K562 (cell line): ENCODE measurements around the gene GMEB1. TPM values are rescaled to one million over a fixed set of nuclear protein-coding genes. Genes with fewer than 3 reads are reported as not detected.

ENCODE experiments used
- ATAC-seq: fragments of 200-7000 bp; cut with Tn5 transposase; 3 replicates; pipeline ENCODE4 v1.9.1; 2020; ENCODE audit warnings: moderate library complexity
- Bru-seq: library from RNA; stranded (reverse); fragments of 400-500 nt; gene quantifications from one replicate; lab custom pipeline; 2021; lab: Mats Ljungman, UMichigan
- BruChase-seq, 2 experiments: library from RNA; stranded (reverse); fragments of 400-500 nt; gene quantifications; one replicate each; lab custom pipeline; 2021; lab: Mats Ljungman, UMichigan
- BruUV-seq: library from RNA; stranded (reverse); fragments of 400-500 nt; replicated peaks from 2 replicates; lab custom pipeline; 2021; lab: Mats Ljungman, UMichigan
- CTCF ChIA-PET: fragments of 300-600 bp; formaldehyde crosslinking; extraction: SDS; loops from one replicate; lab custom pipeline; 2021; ENCODE audit warnings: low intra/inter-chr PET ratio; lab: Yijun Ruan, JAX
- POLR2A ChIA-PET: fragments of 300-600, 350-650 bp; sonication (Branson Sonifier 250); formaldehyde crosslinking; extraction: SDS; loops from one replicate; lab custom pipeline; 2021; ENCODE audit warnings: antibody characterized with exemption, inconsistent platforms; lab: Yijun Ruan, JAX
- DNase-seq, 4 experiments: peaks; one replicate each; pipeline versions ENCODE4 v3.0.0 to v3.0.0-alpha.2; 2011 to 2018; ENCODE audit warnings: low spot score in 3 of 4, mixed read lengths in 3 of 4; ENCODE audit errors: extremely low read depth in 1 of 4
- FAIRE-seq: peaks from 2 replicates; lab custom pipeline; 2011; peaks lifted over from hg19 to GRCh38; lab: Jason Lieb, UNC
- H2AFZ ChIP-seq: 2 replicates; pipeline ENCODE4 v1.6.0; 2011; ENCODE audit warnings: low read depth, low read length, control low read depth, inconsistent platforms
- H3K27ac ChIP-seq: fragments of 200-600 bp; 3 replicates; pipeline ENCODE4 v1.8.0; 2011; ENCODE audit warnings: low read depth, mild to moderate bottlenecking, control low read depth, inconsistent platforms, low read length, moderate library complexity, mixed read lengths; ENCODE audit errors: extremely low read depth
- H3K27me3 ChIP-seq, 2 experiments: fragments of 300-600 bp in 1 of 2; 2 replicates in 1 of 2; 3 replicates in 1 of 2; pipeline versions ENCODE4 v1.6.0 to v1.8.0; 2011; ENCODE audit warnings: inconsistent platforms in 2 of 2, low read length in 2 of 2, mild to moderate bottlenecking in 1 of 2, mixed read lengths in 1 of 2, moderate library complexity in 1 of 2; ENCODE audit not compliant: control insufficient read depth in 2 of 2, insufficient read depth in 2 of 2
- H3K36me3 ChIP-seq: fragments of 300-600 bp; 3 replicates; pipeline ENCODE4 v1.8.0; 2011; ENCODE audit warnings: mild to moderate bottlenecking, low read length, inconsistent platforms; ENCODE audit not compliant: control insufficient read depth, insufficient read depth
- H3K4me1 ChIP-seq, 2 experiments: fragments of 200-600 bp in 1 of 2; replicated peaks in 1 of 2; 2 replicates in 1 of 2; 3 replicates in 1 of 2; pipeline versions ENCODE4 v1.5.1 to v1.8.0; 2011; ENCODE audit warnings: inconsistent platforms in 2 of 2, low read length in 2 of 2, mild to moderate bottlenecking in 1 of 2, mixed read lengths in 1 of 2, moderate library complexity in 1 of 2; ENCODE audit not compliant: control insufficient read depth in 2 of 2, insufficient read depth in 2 of 2
- H3K4me2 ChIP-seq: 2 replicates; pipeline ENCODE4 v1.6.1; 2011; ENCODE audit warnings: low read length, control low read depth, inconsistent platforms, mixed read lengths; ENCODE audit not compliant: insufficient read depth
- H3K4me3 ChIP-seq: fragments of 200-600 bp; sonication (generic), shearing (Covaris generic); 2 replicates; pipeline ENCODE4 v1.5.1; 2016; ENCODE audit warnings: control low read depth, inconsistent platforms
- H3K79me2 ChIP-seq: fragments of 200-600 bp; 3 replicates; pipeline ENCODE4 v1.8.0; 2011; ENCODE audit warnings: low read length, inconsistent platforms; ENCODE audit not compliant: control insufficient read depth, insufficient read depth
- H3K9ac ChIP-seq, 2 experiments: 2 replicates each; pipeline versions ENCODE4 v1.6.0 to v1.6.1; 2011; ENCODE audit warnings: low read depth in 2 of 2, low read length in 2 of 2, control low read depth in 1 of 2, inconsistent platforms in 1 of 2, mild to moderate bottlenecking in 1 of 2, mixed read lengths in 1 of 2; ENCODE audit not compliant: insufficient read depth in 1 of 2
- H3K9me1 ChIP-seq: one replicate; pipeline ENCODE4 v1.6.0; 2011; ENCODE audit warnings: inconsistent platforms, mild to moderate bottlenecking, low read length, moderate library complexity; ENCODE audit not compliant: control insufficient read depth, insufficient read depth
- H3K9me3 ChIP-seq: replicated peaks from 2 replicates; pipeline ENCODE4 v1.5.1; 2011; ENCODE audit warnings: low read depth, low read length, inconsistent platforms; ENCODE audit not compliant: control insufficient read depth, insufficient read depth
- H4K20me1 ChIP-seq: replicated peaks from 2 replicates; pipeline ENCODE4 v1.6.1; 2011; ENCODE audit warnings: low read length, inconsistent platforms, mixed read lengths; ENCODE audit not compliant: control insufficient read depth, insufficient read depth
- BCL6 ChIP-seq: fragments of 250-450 bp; sonication (Bioruptor Pico); IDR thresholded peaks from 2 replicates; pipeline ENCODE4 v1.4.0; 2020
- C11orf30 ChIP-seq: fragments of 450-650 bp; IDR thresholded peaks from 2 replicates; pipeline ENCODE4 v1.6.1; 2016; ENCODE audit warnings: low read depth, mild to moderate bottlenecking
- DPF2 ChIP-seq: fragments of 450-650 bp; IDR thresholded peaks from 2 replicates; pipeline ENCODE4 v1.6.1; 2016
- ERF ChIP-seq: fragments of 450-650 bp; formaldehyde crosslinking; IDR thresholded peaks from 2 replicates; pipeline ENCODE4 v1.4.0; 2020; ENCODE audit warnings: mild to moderate bottlenecking, mixed read lengths
- FOXA3 ChIP-seq, 2 experiments: fragments of 450-650 bp in 1 of 2; sonication (generic) in 1 of 2; formaldehyde crosslinking; IDR thresholded peaks in 1 of 2; conservative IDR thresholded peaks in 1 of 2; 2 replicates each; pipeline versions ENCODE4 v1.4.0 to v1.8.0; 2020 to 2022; ENCODE audit warnings: mild to moderate bottlenecking in 2 of 2, missing genetic modification reagents in 1 of 2
- GTF2E2 ChIP-seq: fragments of 200-800 bp; sonication (Bioruptor generic); IDR thresholded peaks from 2 replicates; pipeline ENCODE4 v1.6.1; 2016; ENCODE audit warnings: missing genetic modification characterization, missing compliant biosample characterization
- KLF16 ChIP-seq: IDR thresholded peaks from 2 replicates; pipeline ENCODE4 v1.6.1; 2016; ENCODE audit warnings: antibody characterized with exemption
- LEF1 ChIP-seq: fragments of 450-650 bp; IDR thresholded peaks from 2 replicates; pipeline ENCODE4 v1.6.1; 2016; ENCODE audit warnings: mild to moderate bottlenecking
- MAFK ChIP-seq: IDR thresholded peaks from 2 replicates; pipeline ENCODE4 v1.6.1; 2011; ENCODE audit warnings: low read length, improper control_type of control experiment
- NFYB ChIP-seq: IDR thresholded peaks from 2 replicates; pipeline ENCODE4 v1.6.1; 2011; ENCODE audit warnings: mild to moderate bottlenecking, moderate library complexity; ENCODE audit not compliant: insufficient read length; ENCODE audit errors: extremely low read depth
- NR1H2 ChIP-seq: sonication (generic); formaldehyde crosslinking; IDR thresholded peaks from 2 replicates; pipeline ENCODE4 v1.4.0; 2020; ENCODE audit warnings: mild to moderate bottlenecking, missing genetic modification reagents
- NR2C1 ChIP-seq, 2 experiments: fragments of 450-650 bp; IDR thresholded peaks; 2 replicates each; pipeline ENCODE4 v1.6.1; 2017; ENCODE audit warnings: mild to moderate bottlenecking in 2 of 2, antibody characterized with exemption in 1 of 2, inconsistent platforms in 1 of 2, missing compliant biosample characterization in 1 of 2, missing genetic modification characterization in 1 of 2
- NR4A1 ChIP-seq, 2 experiments: fragments of 250-450 bp in 1 of 2; fragments of 450-650 bp in 1 of 2; sonication (Bioruptor Pico) in 1 of 2; IDR thresholded peaks; 2 replicates each; pipeline versions ENCODE4 v1.4.0 to v1.6.1; 2016 to 2020; ENCODE audit warnings: mild to moderate bottlenecking in 2 of 2, missing compliant biosample characterization in 1 of 2, missing genetic modification characterization in 1 of 2, moderate library complexity in 1 of 2
- PHB2 ChIP-seq: fragments of 450-650 bp; IDR thresholded peaks from 2 replicates; pipeline ENCODE4 v1.6.1; 2017; ENCODE audit warnings: low read depth
- POLR3A ChIP-seq: IDR thresholded peaks from 2 replicates; pipeline ENCODE4 v1.6.1; 2011; ENCODE audit warnings: borderline replicate concordance, mild to moderate bottlenecking, moderate library complexity; ENCODE audit not compliant: insufficient read length, insufficient read depth; ENCODE audit errors: extremely low read depth
- RBM39 ChIP-seq: fragments of 200-400 bp; formaldehyde crosslinking; optimal IDR thresholded peaks from 2 replicates; pipeline ENCODE3; 2018; ENCODE audit warnings: low read depth, low read length
- ZNF584 ChIP-seq: fragments of 200-800 bp; sonication (Bioruptor generic); IDR thresholded peaks from 2 replicates; pipeline ENCODE4 v1.6.1; 2016; ENCODE audit warnings: low read depth, mild to moderate bottlenecking, missing genetic modification characterization, missing compliant biosample characterization
- WGBS: fragments of 100-300 bp; shearing (Covaris generic); methylation state at CpG from one replicate; pipeline ENCODE4 v1.1.6; 2016; ENCODE audit warnings: low coverage, mixed read lengths; ENCODE audit not compliant: insufficient coverage; ENCODE audit errors: missing lambda C conversion rate; 5-methylcytosine and 5-hydroxymethylcytosine counted together
- in situ Hi-C: fragments of 300-500 bp; cut with MboI; formaldehyde crosslinking; loops from 4 replicates; pipeline ENCODE4 v1.15.0; 2018; ENCODE audit warnings: inconsistent platforms, mixed read lengths
- intact Hi-C: fragments of 100-400 bp; cut with micrococcal nuclease; formaldehyde crosslinking; loops from 2 replicates; pipeline ENCODE4 v1.14.2; 2022
- long read RNA-seq, 3 experiments: library from polyadenylated mRNA in 2 of 3; library from RNA in 1 of 3; unstranded in 2 of 3; stranded (forward) in 1 of 3; transcript quantifications; one replicate each; pipeline ENCODE4 v2.0.0, GENCODE V29; 2019 to 2022
- polyA minus RNA-seq, 3 experiments: library from RNA; depleted of rRNA, polyadenylated mRNA; stranded (reverse); fragments of >200 nt; gene quantifications; 2 replicates each; pipeline ENCODE4 v1.2.3, GENCODE V29; 2011
- polyA plus RNA-seq, 8 experiments: library from polyadenylated mRNA; depleted of rRNA in 4 of 8; stranded (reverse) in 5 of 8; unstranded in 3 of 8; fragments of >200 nt; fragmentation: Nextera tagmentation in 2 of 8; fragmentation: Illumina TruSeq in 1 of 8; extraction: Ambion mirVana in 2 of 8; extraction: Trizol in 1 of 8; gene quantifications; 2 replicates each; pipeline versions ENCODE4 v1.2.1 to v1.2.3, GENCODE V29; 2011 to 2014; ENCODE audit warnings: inconsistent platforms in 1 of 8, missing spikeins in 1 of 8
- total RNA-seq, 7 experiments: library from RNA; depleted of rRNA in 6 of 7; stranded (reverse); fragments of >200 nt in 6 of 7; fragmentation: Illumina TruSeq in 2 of 7; extraction: Trizol in 2 of 7; gene quantifications; 2 replicates each; pipeline versions ENCODE4 v1.2.1 to v1.2.3, GENCODE V29; 2011 to 2021; ENCODE audit warnings: low replicate concordance in 1 of 7

GMEB1 gene
- 15.9 and 16.7 TPM in 2 replicates for total RNA-seq (2011; cell fraction: chromatin; rRNA removed; ENCODE audit: low replicate concordance)
- 5.8 and 6.7 TPM in 2 replicates for total RNA-seq (2011; cell fraction: nucleolus; rRNA removed)
- total RNA-seq (2011; cell fraction: nucleoplasm; rRNA removed) = 8.4 and 11.2 TPM in 2 replicates
- total RNA-seq (2014; rRNA removed) (6.6 and 7.3 TPM in 2 replicates), total RNA-seq (2014; rRNA removed; fragmentation: Illumina TruSeq; extraction: Trizol) (11.1 TPM in 2 replicates), total RNA-seq (2015; rRNA removed; fragmentation: Illumina TruSeq; extraction: Trizol) (7.9 and 8.4 TPM in 2 replicates), total RNA-seq (2021) (15.1 and 17.4 TPM in 2 replicates), polyA plus RNA-seq (2011; rRNA removed) (7.3 and 7.7 TPM in 2 replicates), polyA plus RNA-seq (2014; fragmentation: Illumina TruSeq; extraction: Trizol) (14.6 and 17.5 TPM in 2 replicates), polyA plus RNA-seq (2014; fragmentation: Nextera tagmentation; extraction: Ambion mirVana) (1 to 10 TPM; 8.5 TPM), polyA plus RNA-seq (2014; rRNA removed) (8.2 and 9.1 TPM in 2 replicates), polyA minus RNA-seq (2011; rRNA and poly(A)+ RNA removed) (15.7 and 17.1 TPM in 2 replicates), Bru-seq, nascent RNA (percentile 63 among the genes with signal in this experiment), BruChase-seq, experiment 1, labeled RNA remaining after a 2-hour chase (percentile 73 among the genes with signal in this experiment), BruChase-seq, experiment 2, labeled RNA remaining after a 6-hour chase (percentile 77 among the genes with signal in this experiment)
- polyA plus RNA-seq (2011; cell fraction: cytosol; rRNA removed) = 6.6 and 8.4 TPM in 2 replicates
- polyA plus RNA-seq (2011; cell fraction: nucleus; rRNA removed) = 6.8 and 7.8 TPM in 2 replicates
- 10.5 and 10.8 TPM in 2 replicates for polyA plus RNA-seq (2012)
- 8.1 and 9.6 TPM in 2 replicates for polyA minus RNA-seq (2011; cell fraction: cytosol; rRNA and poly(A)+ RNA removed)
- 1.8 and 5.2 TPM in 2 replicates for polyA minus RNA-seq (2011; cell fraction: nucleus; rRNA and poly(A)+ RNA removed)
- long read RNA-seq, experiment 1, full-length matches to known transcripts = 22 of 46 reads
- long read RNA-seq, experiment 1, partial matches to known transcripts = 7 of 46 reads
- long read RNA-seq, experiment 1, other reads (novel, unspliced or antisense) = 17 of 46 reads
- long read RNA-seq, experiment 2, full-length matches to known transcripts = 5 of 15 reads
- long read RNA-seq, experiment 2, partial matches to known transcripts = 2 of 15 reads
- long read RNA-seq, experiment 2, other reads (novel, unspliced or antisense) = 8 of 15 reads
- long read RNA-seq, experiment 3, full-length matches to known transcripts = 11 of 14 reads
- long read RNA-seq, experiment 3, partial matches to known transcripts = 2 of 14 reads
- long read RNA-seq, experiment 3, other reads (novel, unspliced or antisense) = 1 of 14 reads

- peak; percentile 80 for FAIRE-seq
- TF ChIP-seq C11orf30 (peak; percentile 53), BCL6 (CRISPR knock-in tag) (no peak), ZNF584 (CRISPR knock-in tag) (no peak), NR1H2 (no peak), MAFK (0 out of 2 replicates have a peak, but pooled peaks have one; percentile 16), POLR3A (no peak), ERF (CRISPR knock-in tag) (0 out of 2 replicates have a peak, but pooled peaks have one; percentile 56), GTF2E2 (peak; percentile 72; the same call in 1 of the 2 replicates), NR2C1 (IDR thresholded peaks at IDR 0.05) (no peak), NR2C1 (tag; IDR thresholded peaks at IDR 0.05) (peak; percentile 32; the same call in 1 of the 2 replicates), PHB2 (no peak), NFYB (no peak), DPF2 (peak; percentile 74; the same call in 1 of the 2 replicates), NR4A1 (CRISPR knock-in tag; IDR thresholded peaks at IDR 0.05) (no peak), NR4A1 (tag; IDR thresholded peaks at IDR 0.05) (peak; percentile 41; the same call in 1 of the 2 replicates), FOXA3 (CRISPR knock-in tag; conservative IDR thresholded peaks at IDR 0.05 in 1 of 2, IDR thresholded peaks at IDR 0.05 in 1 of 2) (no peak), RBM39 (no peak), KLF16 (no peak), LEF1 (peak; percentile 27; the same call in 1 of the 2 replicates)
Observed at GRCh38 chr1:28668191-28668955, at the start of gene GMEB1. GMEB1 (plus strand) TSS chr1:28668784; CDS start chr1:28683613, 14,829 bp downstream.

More at GRCh38 chr1:28668191-28668955, at the start of gene GMEB1:
- intact Hi-C loops = loop anchor here (2.0 kb wide), 1 partner anchor 20 kb away; the partner anchor contains the start of gene RNU11
- peak within 1 kb of the TSS; percentile 89 for H3K4me2 ChIP-seq
- BruUV-seq = TSS peak; percentile 87
- CTCF ChIA-PET = interaction anchor here (0.6 to 0.9 kb wide), 2 partner anchors 214 to 805 kb away, joined by 3 to 5 read pairs; no protein-coding TSS in a partner anchor
- no peaks in the 10 kb centered on the region for H3K27me3 ChIP-seq
- H3K9ac ChIP-seq = peak within 1 kb of the TSS; percentile 95 to 100
- POLR2A ChIA-PET = interaction anchor here (0.5 to 13.8 kb wide), 22 partner anchors 9 to 772 kb away, joined by 3 to 240 read pairs (median 4); partner anchors contain the start of genes RNU11, TAF12 and YTHDF2
- 2% methylated on average over 42 of the region's 57 CpGs for WGBS
- ATAC-seq = peak; percentile 91
- H3K36me3 ChIP-seq = no peaks in the 10 kb centered on the region
- peak within 1 kb of the TSS; percentile 95 for H3K27ac ChIP-seq
- H3K4me3 ChIP-seq = peak within 1 kb of the TSS; percentile 98
- peaks cover 34% of the 10 kb centered on the region for H3K79me2 ChIP-seq
- DNase-seq = peak; percentile 95 to 100 (median 98)
- in situ Hi-C loops = no loop called here
- no peaks in the 10 kb centered on the region for H4K20me1 ChIP-seq
- peak within 1 kb of the TSS; percentile 97 for H2AFZ ChIP-seq
- H3K9me1 ChIP-seq = no peaks in the 10 kb centered on the region
- H3K9me3 ChIP-seq = no peaks in the 10 kb centered on the region
- peaks cover 3 to 28% of the 10 kb centered on the region in 2 experiments; a peak in 4 of 5 replicates for H3K4me1 ChIP-seq
